WTC11 (cell line): ENCODE data around the gene DSTYK. TPM values are rescaled to one million over a fixed set of nuclear protein-coding genes. Genes with fewer than 3 reads are reported as not detected.

Source experiments
- ATAC-seq: fragments of 200-7000 bp; cut with Tn5 transposase; 2 replicates; pipeline ENCODE4 v1.10.0; 2021; ENCODE audit warnings: mild to moderate bottlenecking, moderate library complexity
- CTCF ChIA-PET: fragments of 300-600 bp; sonication (Branson Sonifier 250); formaldehyde crosslinking; loops from one replicate; lab custom pipeline; 2021; ENCODE audit warnings: antibody characterized with exemption; lab: Charles Lee
- POLR2A ChIA-PET: fragments of 350-600 bp; sonication (Branson Sonifier 250); formaldehyde crosslinking; loops from one replicate; lab custom pipeline; 2021; ENCODE audit warnings: antibody characterized with exemption; lab: Charles Lee
- DNase-seq: peaks from one replicate; pipeline ENCODE4 v3.0.0; 2021; ENCODE audit warnings: low spot score
- H3K27ac Mint-ChIP-seq: 2 replicates; pipeline ENCODE4 v1.8.0; 2021; ENCODE audit warnings: mixed read lengths
- H3K27me3 Mint-ChIP-seq: 2 replicates; pipeline ENCODE4 v1.8.0; 2021; ENCODE audit warnings: low read depth, mild to moderate bottlenecking, moderate library complexity, mixed read lengths
- H3K36me3 Mint-ChIP-seq: 2 replicates; pipeline ENCODE4 v1.8.0; 2021; ENCODE audit warnings: mixed read lengths
- H3K4me1 Mint-ChIP-seq: 2 replicates; pipeline ENCODE4 v1.8.0; 2022; ENCODE audit warnings: mixed read lengths
- H3K4me3 Mint-ChIP-seq: 2 replicates; pipeline ENCODE4 v1.8.0; 2021; ENCODE audit warnings: mild to moderate bottlenecking, moderate library complexity, mixed read lengths
- H3K9me3 Mint-ChIP-seq: 2 replicates; pipeline ENCODE4 v1.8.0; 2021; ENCODE audit warnings: mixed read lengths
- ELF4 ChIP-seq: sonication (generic); formaldehyde crosslinking; IDR thresholded peaks from 2 replicates; pipeline ENCODE4 v1.8.1; 2022; ENCODE audit warnings: low read depth, mild to moderate bottlenecking, moderate library complexity, missing genetic modification reagents
- EMX1 ChIP-seq: fragments of 250-450 bp; sonication (Bioruptor Pico); IDR thresholded peaks from 2 replicates; pipeline ENCODE4 v1.8.0; 2021; ENCODE audit warnings: mild to moderate bottlenecking
- FOXK1 ChIP-seq: sonication (generic); formaldehyde crosslinking; IDR thresholded peaks from 2 replicates; pipeline ENCODE4 v1.8.0; 2022; ENCODE audit warnings: mild to moderate bottlenecking, moderate library complexity, missing genetic modification reagents
- GRHL2 ChIP-seq: fragments of 250-450 bp; sonication (Bioruptor Pico); IDR thresholded peaks from 2 replicates; pipeline ENCODE4 v1.8.0; 2022; ENCODE audit warnings: mild to moderate bottlenecking, moderate library complexity; ENCODE audit not compliant: insufficient replicate concordance, severe bottlenecking
- GTF2I ChIP-seq: fragments of 250-450 bp; sonication (Bioruptor Pico); conservative IDR thresholded peaks from 2 replicates; pipeline ENCODE4 v1.4.0; 2021; ENCODE audit warnings: mild to moderate bottlenecking
- IRF1 ChIP-seq: sonication (generic); formaldehyde crosslinking; IDR thresholded peaks from 2 replicates; pipeline ENCODE4 v1.8.0; 2023; ENCODE audit warnings: missing genetic modification reagents
- JUN ChIP-seq: sonication (generic); formaldehyde crosslinking; IDR thresholded peaks from 2 replicates; pipeline ENCODE4 v1.8.0; 2023; ENCODE audit warnings: mild to moderate bottlenecking, missing genetic modification reagents
- MXD4 ChIP-seq: fragments of 250-450 bp; sonication (Bioruptor Pico); IDR thresholded peaks from 2 replicates; pipeline ENCODE4 v1.8.0; 2021; ENCODE audit warnings: mild to moderate bottlenecking, moderate library complexity, borderline replicate concordance
- NFATC4 ChIP-seq: fragments of 250-450 bp; sonication (Bioruptor Pico); IDR thresholded peaks from 2 replicates; pipeline ENCODE4 v1.9.0; 2021; ENCODE audit warnings: mild to moderate bottlenecking
- NR1H2 ChIP-seq: sonication (generic); formaldehyde crosslinking; IDR thresholded peaks from 2 replicates; pipeline ENCODE4 v1.9.0; 2021; ENCODE audit warnings: mild to moderate bottlenecking, moderate library complexity, missing genetic modification reagents
- PREB ChIP-seq: sonication (generic); formaldehyde crosslinking; IDR thresholded peaks from 2 replicates; pipeline ENCODE4 v1.8.1; 2022; ENCODE audit warnings: mild to moderate bottlenecking, missing genetic modification reagents, moderate library complexity, borderline replicate concordance
- PRRX2 ChIP-seq: fragments of 250-450 bp; sonication (Bioruptor Pico); IDR thresholded peaks from 2 replicates; pipeline ENCODE4 v1.8.0; 2021; ENCODE audit warnings: mild to moderate bottlenecking
- RORB ChIP-seq: fragments of 250-450 bp; sonication (Bioruptor Pico); IDR thresholded peaks from 2 replicates; pipeline ENCODE4 v1.9.0; 2021; ENCODE audit warnings: mild to moderate bottlenecking
- SMAD4 ChIP-seq: sonication (generic); formaldehyde crosslinking; IDR thresholded peaks from 2 replicates; pipeline ENCODE4 v1.8.0; 2022; ENCODE audit warnings: mild to moderate bottlenecking, missing genetic modification reagents
- TP53 ChIP-seq: sonication (generic); formaldehyde crosslinking; IDR thresholded peaks from 2 replicates; pipeline ENCODE4 v1.8.1; 2023; ENCODE audit warnings: mild to moderate bottlenecking, missing genetic modification reagents
- USF2 ChIP-seq: sonication (generic); formaldehyde crosslinking; IDR thresholded peaks from 2 replicates; pipeline ENCODE4 v1.8.1; 2023; ENCODE audit warnings: mild to moderate bottlenecking, missing genetic modification reagents, moderate library complexity
- total RNA-seq: library from RNA; stranded (reverse); gene quantifications from 3 replicates; pipeline ENCODE4 v1.2.3, GENCODE V29; 2021
- TF ChIP-seq, protein P1 (sequence below): sonication (generic); formaldehyde crosslinking; conservative IDR thresholded peaks from 2 replicates; pipeline ENCODE4 v1.8.1; 2022; ENCODE audit warnings: mild to moderate bottlenecking, missing genetic modification reagents
- TF ChIP-seq, protein P2 (sequence below): sonication (generic); formaldehyde crosslinking; IDR thresholded peaks from 2 replicates; pipeline ENCODE4 v1.8.0; 2022; ENCODE audit warnings: mild to moderate bottlenecking, missing genetic modification reagents
- TF ChIP-seq, protein P3 (sequence below): fragments of 200-600 bp; IDR thresholded peaks from 2 replicates; pipeline ENCODE4 v1.8.0; 2022; ENCODE audit warnings: antibody characterized with exemption

DSTYK gene
- total RNA-seq, 1 experiment from 2014 or later = 11.6 TPM

DNA sequence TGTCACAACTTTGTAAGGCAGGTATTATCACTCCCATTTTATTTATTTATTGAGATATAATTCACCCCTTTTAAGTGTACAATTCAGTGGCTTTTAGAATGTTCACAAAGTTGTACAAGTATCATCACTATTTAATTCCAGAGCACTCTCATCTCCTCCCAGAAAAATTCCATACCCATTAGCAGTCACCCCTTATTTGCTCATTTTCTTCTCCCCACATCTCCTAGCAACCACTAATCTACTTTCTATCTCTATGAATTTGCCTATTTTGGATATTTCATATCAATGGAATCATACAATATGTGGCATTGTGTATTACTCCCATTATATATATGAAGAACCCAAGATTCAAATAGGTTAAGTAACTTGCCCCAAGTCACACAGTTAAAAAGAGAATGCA is 7.0 kb downstream of the DSTYK start:
- ChIA-PET POLR2A (interaction anchor here (0.5 kb wide), 1 partner anchor 54 kb away, joined by 5 read pairs; no protein-coding TSS in a partner anchor), CTCF (interaction anchor here (1.3 kb wide), 2 partner anchors 52 to 63 kb away, joined by 4 read pairs; no protein-coding TSS in a partner anchor)
- Mint-ChIP-seq H3K4me3 (no peak overlapping the region), H3K9me3 (no peaks in the 10 kb centered on the region), H3K4me1 (peaks cover 43% of the 10 kb centered on the region), H3K27me3 (no peaks in the 10 kb centered on the region), H3K36me3 (no peaks in the 10 kb centered on the region), H3K27ac (peak overlapping the region; percentile 3; the same call in 1 of the 2 replicates)
- DNase-seq = no peak
- no peak for TF ChIP-seq IRF1
- no peak for TF ChIP-seq ELF4 (CRISPR knock-in tag)
- TF ChIP-seq JUN = no peak
- no peak for TF ChIP-seq PRRX2 (CRISPR knock-in tag)
- TF ChIP-seq RORB (CRISPR knock-in tag) = no peak
- TF ChIP-seq MXD4 (CRISPR knock-in tag) = no peak
- no peak for TF ChIP-seq FOXK1
- TF ChIP-seq NFATC4 (CRISPR knock-in tag) = no peak
- TF ChIP-seq, protein P1, sequence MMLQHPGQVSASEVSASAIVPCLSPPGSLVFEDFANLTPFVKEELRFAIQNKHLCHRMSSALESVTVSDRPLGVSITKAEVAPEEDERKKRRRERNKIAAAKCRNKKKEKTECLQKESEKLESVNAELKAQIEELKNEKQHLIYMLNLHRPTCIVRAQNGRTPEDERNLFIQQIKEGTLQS (CRISPR knock-in tag) = no peak
- TF ChIP-seq, protein P2, sequence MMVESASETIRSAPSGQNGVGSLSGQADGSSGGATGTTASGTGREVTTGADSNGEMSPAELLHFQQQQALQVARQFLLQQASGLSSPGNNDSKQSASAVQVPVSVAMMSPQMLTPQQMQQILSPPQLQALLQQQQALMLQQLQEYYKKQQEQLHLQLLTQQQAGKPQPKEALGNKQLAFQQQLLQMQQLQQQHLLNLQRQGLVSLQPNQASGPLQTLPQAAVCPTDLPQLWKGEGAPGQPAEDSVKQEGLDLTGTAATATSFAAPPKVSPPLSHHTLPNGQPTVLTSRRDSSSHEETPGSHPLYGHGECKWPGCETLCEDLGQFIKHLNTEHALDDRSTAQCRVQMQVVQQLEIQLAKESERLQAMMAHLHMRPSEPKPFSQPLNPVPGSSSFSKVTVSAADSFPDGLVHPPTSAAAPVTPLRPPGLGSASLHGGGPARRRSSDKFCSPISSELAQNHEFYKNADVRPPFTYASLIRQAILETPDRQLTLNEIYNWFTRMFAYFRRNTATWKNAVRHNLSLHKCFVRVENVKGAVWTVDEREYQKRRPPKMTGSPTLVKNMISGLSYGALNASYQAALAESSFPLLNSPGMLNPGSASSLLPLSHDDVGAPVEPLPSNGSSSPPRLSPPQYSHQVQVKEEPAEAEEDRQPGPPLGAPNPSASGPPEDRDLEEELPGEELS (CRISPR knock-in tag) = no peak
- TF ChIP-seq PREB = no peak
- TF ChIP-seq SMAD4 = no peak
- TF ChIP-seq TP53 (CRISPR knock-in tag) = no peak
- TF ChIP-seq NR1H2 (CRISPR knock-in tag) = no peak
- TF ChIP-seq GTF2I = no peak
- no peak for TF ChIP-seq USF2 (CRISPR knock-in tag)
- no peak for TF ChIP-seq GRHL2 (CRISPR knock-in tag)
- TF ChIP-seq, protein P3, sequence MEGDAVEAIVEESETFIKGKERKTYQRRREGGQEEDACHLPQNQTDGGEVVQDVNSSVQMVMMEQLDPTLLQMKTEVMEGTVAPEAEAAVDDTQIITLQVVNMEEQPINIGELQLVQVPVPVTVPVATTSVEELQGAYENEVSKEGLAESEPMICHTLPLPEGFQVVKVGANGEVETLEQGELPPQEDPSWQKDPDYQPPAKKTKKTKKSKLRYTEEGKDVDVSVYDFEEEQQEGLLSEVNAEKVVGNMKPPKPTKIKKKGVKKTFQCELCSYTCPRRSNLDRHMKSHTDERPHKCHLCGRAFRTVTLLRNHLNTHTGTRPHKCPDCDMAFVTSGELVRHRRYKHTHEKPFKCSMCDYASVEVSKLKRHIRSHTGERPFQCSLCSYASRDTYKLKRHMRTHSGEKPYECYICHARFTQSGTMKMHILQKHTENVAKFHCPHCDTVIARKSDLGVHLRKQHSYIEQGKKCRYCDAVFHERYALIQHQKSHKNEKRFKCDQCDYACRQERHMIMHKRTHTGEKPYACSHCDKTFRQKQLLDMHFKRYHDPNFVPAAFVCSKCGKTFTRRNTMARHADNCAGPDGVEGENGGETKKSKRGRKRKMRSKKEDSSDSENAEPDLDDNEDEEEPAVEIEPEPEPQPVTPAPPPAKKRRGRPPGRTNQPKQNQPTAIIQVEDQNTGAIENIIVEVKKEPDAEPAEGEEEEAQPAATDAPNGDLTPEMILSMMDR = no peak
- no peak for ATAC-seq

GRCh38 chr1:205199931-205200299 is 11.6 kb downstream of the DSTYK start:
- no peak for TF ChIP-seq EMX1 (CRISPR knock-in tag)
- ChIA-PET POLR2A (no interaction called here), CTCF (interaction anchor here (1.5 to 2.4 kb wide), 2 partner anchors 58 to 138 kb away, joined by 3 to 10 read pairs; no protein-coding TSS in a partner anchor)
- no peak overlapping the region for H3K27ac Mint-ChIP-seq
- H3K9me3 Mint-ChIP-seq = no peaks in the 10 kb centered on the region
- no peak overlapping the region for H3K4me3 Mint-ChIP-seq
- no peaks in the 10 kb centered on the region for H3K36me3 Mint-ChIP-seq
- H3K27me3 Mint-ChIP-seq = no peaks in the 10 kb centered on the region
- no peak for ATAC-seq
- peaks cover 63% of the 10 kb centered on the region for H3K4me1 Mint-ChIP-seq
- no peak for DNase-seq
